Spleen (tissue), 7 donors: ENCODE results near the gene DDR2.

ENCODE experiments used
- POLR2A ChIP-seq, 3 donors: fragments of 450-650 bp; IDR thresholded peaks; one replicate each; pipeline ENCODE4 v1.5.1; 2017; ENCODE audit warnings: antibody characterized with exemption in 3 of 3, mild to moderate bottlenecking in 1 of 3
- POLR2AphosphoS5 ChIP-seq, 3 donors: sonication (generic); formaldehyde crosslinking; IDR thresholded peaks; one replicate each; pipeline ENCODE4 v1.5.1; 2017; ENCODE audit warnings: antibody characterized with exemption in 3 of 3
- TF ChIP-seq, protein P1 (sequence below), 11 experiments: fragments of 200-600 bp in 7 of 11; fragments of 450-650 bp in 4 of 11; sonication (generic) in 4 of 11; IDR thresholded peaks in 8 of 11; conservative IDR thresholded peaks in 3 of 11; 1 replicate in 7 of 11; 2 replicates in 4 of 11; pipeline versions ENCODE4 v1.4.0 to v1.8.0; 2016 to 2021; ENCODE audit warnings: antibody characterized with exemption in 11 of 11, inconsistent platforms in 4 of 11, mild to moderate bottlenecking in 1 of 11
- donor health status: DM: no; HTN: no; CAD: no; lungs with moderate emphysema.
- donor health status: DM: no; HTN: no; CAD: no.
- donor health status: DM: no; HTN: no; CAD: no.

DNA sequence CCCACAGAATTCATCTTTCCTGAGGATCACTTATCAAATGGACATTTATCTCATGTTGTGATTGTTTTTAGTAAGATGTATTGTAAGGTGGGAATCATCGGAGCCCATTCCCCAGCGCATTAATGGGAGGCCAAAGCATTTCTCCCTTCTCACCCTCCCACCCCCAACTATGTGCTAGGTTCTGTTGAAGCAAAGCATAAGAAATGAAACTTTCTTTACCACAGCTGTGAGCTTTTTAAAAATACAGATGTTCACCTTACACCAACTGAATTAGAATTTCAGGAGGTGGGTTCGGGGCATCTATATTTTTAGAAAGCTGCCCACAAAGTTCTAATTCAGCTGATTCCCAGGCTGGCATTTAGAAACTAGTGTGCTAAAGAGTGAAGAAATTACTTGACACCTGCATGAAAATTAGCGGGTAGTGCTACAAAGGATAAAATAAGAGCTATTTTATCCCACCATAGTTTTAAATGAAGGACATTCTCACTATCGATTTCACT lies 44.5 kb upstream of the DDR2 start:
- TF ChIP-seq, protein P1, sequence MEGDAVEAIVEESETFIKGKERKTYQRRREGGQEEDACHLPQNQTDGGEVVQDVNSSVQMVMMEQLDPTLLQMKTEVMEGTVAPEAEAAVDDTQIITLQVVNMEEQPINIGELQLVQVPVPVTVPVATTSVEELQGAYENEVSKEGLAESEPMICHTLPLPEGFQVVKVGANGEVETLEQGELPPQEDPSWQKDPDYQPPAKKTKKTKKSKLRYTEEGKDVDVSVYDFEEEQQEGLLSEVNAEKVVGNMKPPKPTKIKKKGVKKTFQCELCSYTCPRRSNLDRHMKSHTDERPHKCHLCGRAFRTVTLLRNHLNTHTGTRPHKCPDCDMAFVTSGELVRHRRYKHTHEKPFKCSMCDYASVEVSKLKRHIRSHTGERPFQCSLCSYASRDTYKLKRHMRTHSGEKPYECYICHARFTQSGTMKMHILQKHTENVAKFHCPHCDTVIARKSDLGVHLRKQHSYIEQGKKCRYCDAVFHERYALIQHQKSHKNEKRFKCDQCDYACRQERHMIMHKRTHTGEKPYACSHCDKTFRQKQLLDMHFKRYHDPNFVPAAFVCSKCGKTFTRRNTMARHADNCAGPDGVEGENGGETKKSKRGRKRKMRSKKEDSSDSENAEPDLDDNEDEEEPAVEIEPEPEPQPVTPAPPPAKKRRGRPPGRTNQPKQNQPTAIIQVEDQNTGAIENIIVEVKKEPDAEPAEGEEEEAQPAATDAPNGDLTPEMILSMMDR (IDR thresholded peaks at IDR 0.05 in 8 of 11, conservative IDR thresholded peaks at IDR 0.05 in 3 of 11): no peak
- no peak for TF ChIP-seq POLR2AphosphoS5 (IDR thresholded peaks at IDR 0.05)
- no peak for TF ChIP-seq POLR2A (IDR thresholded peaks at IDR 0.05)
